ENCODE data around the gene GLP1R.

Gene GLP1R

GRCh38 chr6:39017547-39017880 is 31.1 kb upstream of the GLP1R start:
- Histone ChIP-seq H3K4me1 (ENCODE audit: control insufficient read depth, insufficient read depth, low read length) (no peaks in the 10 kb centered on the region), H3K9me3 (ENCODE audit: control insufficient read depth, insufficient read depth, low read depth, low read length) (no peaks in the 10 kb centered on the region), H3K4me3 (ENCODE audit: low read depth, low read length) (no peak overlapping the region), H3K36me3 (ENCODE audit: control insufficient read depth in 2 of 2, insufficient read depth in 1 of 2, low read length in 2 of 2) (no peaks in the 10 kb centered on the region), H3K27ac (ENCODE audit: extremely low read depth, low read depth, low read length) (no peak overlapping the region)
- ChIA-PET POLR2A (no interaction called here), CTCF (interaction anchor here (0.8 to 3.1 kb wide), 5 partner anchors 9 to 21 kb away, joined by 5 to 16 read pairs (median 8); no protein-coding TSS in a partner anchor)
- no peak for TF ChIP-seq KLF16 (tag by site-specific recombination; IDR thresholded peaks at IDR 0.05)
- TF ChIP-seq ZNF830 (tag by site-specific recombination; IDR thresholded peaks at IDR 0.05; ENCODE audit: low read depth) = no peak
- TF ChIP-seq ZBTB44 (tag by site-specific recombination; IDR thresholded peaks at IDR 0.05) = no peak
- no peak for TF ChIP-seq ZNF18 (tag by site-specific recombination; IDR thresholded peaks at IDR 0.05)
- no peak for TF ChIP-seq HOXD13 (CRISPR knock-in tag; IDR thresholded peaks at IDR 0.05; ENCODE audit: borderline replicate concordance)
- no peak for TF ChIP-seq ZNF623 (tag by site-specific recombination; IDR thresholded peaks at IDR 0.05)
- no peak for TF ChIP-seq REPIN1 (tag by site-specific recombination; IDR thresholded peaks at IDR 0.05; ENCODE audit: low read depth)
- TF ChIP-seq ZNF704 (tag by site-specific recombination; IDR thresholded peaks at IDR 0.05) = no peak
- no peak for TF ChIP-seq ZBTB7A (tag by site-specific recombination; IDR thresholded peaks at IDR 0.05; ENCODE audit: low read depth)
- no peak for TF ChIP-seq ZNF311 (tag by site-specific recombination; IDR thresholded peaks at IDR 0.05; ENCODE audit: borderline replicate concordance)
- no peak for TF ChIP-seq ZNF157 (tag by site-specific recombination; IDR thresholded peaks at IDR 0.05)

- peak; percentile 93 for TF ChIP-seq ATF2 (tag by site-specific recombination; IDR thresholded peaks at IDR 0.05; ENCODE audit: low read depth)
- TF ChIP-seq PRDM10 (tag by site-specific recombination; IDR thresholded peaks at IDR 0.05) = no peak
- peak; percentile 44; the same call in 1 of the 2 replicates for TF ChIP-seq ZBTB21 (tag by site-specific recombination; IDR thresholded peaks at IDR 0.05)
- no peaks in the 10 kb centered on the region for H3K4me1 ChIP-seq (ENCODE audit: control insufficient read depth, insufficient read depth, low read length)
- POLR2A ChIA-PET = no interaction called here
- H3K9me3 ChIP-seq (ENCODE audit: control insufficient read depth, insufficient read depth, low read depth, low read length) = no peaks in the 10 kb centered on the region
- no peak overlapping the region for H3K4me3 ChIP-seq (ENCODE audit: low read depth, low read length)
- CTCF ChIA-PET = interaction anchor here (0.6 to 3.1 kb wide), 5 partner anchors 10 to 245 kb away, joined by 3 to 16 read pairs (median 8); no protein-coding TSS in a partner anchor
- no peak overlapping the region for H3K27ac ChIP-seq (ENCODE audit: extremely low read depth, low read depth, low read length)
- H3K36me3 ChIP-seq (ENCODE audit: control insufficient read depth in 2 of 2, insufficient read depth in 1 of 2, low read length in 2 of 2) = no peaks in the 10 kb centered on the region
Measured at GRCh38 chr6:39018103-39018502, 30.5 kb upstream of the GLP1R start.

Data from HEK293 (cell line).